ENCODE data around the gene SYTL2.

SYTL2 gene

DNA sequence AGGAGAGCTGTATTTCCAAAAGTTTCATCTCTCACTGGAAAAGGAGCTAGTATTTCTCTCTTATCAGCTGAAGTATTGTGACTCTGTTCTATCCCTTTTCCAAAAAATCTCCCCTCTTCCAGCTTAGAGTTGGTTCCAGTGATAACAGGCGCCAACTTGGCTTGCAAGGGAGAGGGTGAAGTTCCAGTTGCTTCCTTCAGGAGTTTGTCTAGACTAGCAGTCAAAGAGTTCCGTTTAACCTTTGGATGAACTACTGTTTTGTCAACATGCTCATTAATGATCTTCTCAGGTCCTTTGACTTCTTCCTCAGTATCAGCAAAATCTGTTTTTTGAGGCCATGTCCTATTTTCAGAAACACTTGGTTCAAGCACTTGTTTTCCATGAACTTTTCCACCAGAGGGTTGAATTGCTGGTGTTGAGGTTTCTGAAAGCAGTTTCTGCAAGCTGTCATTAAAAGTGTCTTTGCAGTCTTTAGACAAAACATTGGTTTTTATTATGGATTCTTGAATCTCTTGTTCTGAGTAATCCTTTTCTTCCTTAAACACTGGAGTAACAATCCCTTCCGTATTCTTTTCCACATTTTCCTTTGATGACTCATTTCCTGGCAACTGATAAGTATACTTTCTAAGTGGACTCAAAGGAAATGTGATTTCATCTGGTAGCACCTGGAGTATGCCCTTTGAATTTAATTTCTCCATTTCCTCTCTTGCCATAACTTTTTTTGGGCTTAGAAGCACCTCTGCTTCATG, 85.3 kb downstream of the SYTL2 start:
- DNase-seq (ENCODE audit: low spot score), result peak; percentile 71

DNA sequence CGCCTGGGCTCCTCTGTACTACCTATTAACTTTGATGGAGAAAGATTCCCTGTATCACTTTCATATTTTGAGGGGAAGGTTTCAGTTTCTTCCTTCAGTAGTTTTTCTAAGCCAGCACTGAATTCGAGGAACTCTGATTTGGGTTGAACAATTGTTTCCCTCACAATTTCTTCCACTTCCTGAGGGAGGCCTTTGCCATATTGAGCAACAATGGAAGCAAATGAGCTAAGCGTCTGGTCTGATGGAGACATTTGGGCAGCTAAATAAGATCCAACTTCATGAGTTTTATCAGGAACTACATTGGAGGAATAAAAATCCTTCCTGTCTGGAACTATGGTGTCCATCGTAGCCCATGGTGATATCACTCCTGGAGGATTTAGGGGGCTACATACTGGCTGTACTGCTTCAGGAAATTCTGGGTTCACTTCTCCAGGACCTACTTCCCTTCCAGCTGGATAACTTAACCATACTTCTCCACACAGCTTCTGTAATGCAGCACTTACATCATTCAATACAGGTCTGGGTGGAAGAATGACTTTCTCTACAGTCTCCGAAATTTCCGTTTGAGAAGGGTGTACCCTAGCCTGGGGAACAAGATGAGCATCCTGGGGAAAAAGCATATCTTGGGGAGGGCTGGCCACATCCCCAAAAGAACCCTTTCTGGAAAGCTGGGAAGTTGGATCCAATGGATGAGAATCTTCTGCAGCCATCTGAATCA, 86.0 kb downstream of the SYTL2 start:
- no peak for DNase-seq (ENCODE audit: low spot score)

DNA sequence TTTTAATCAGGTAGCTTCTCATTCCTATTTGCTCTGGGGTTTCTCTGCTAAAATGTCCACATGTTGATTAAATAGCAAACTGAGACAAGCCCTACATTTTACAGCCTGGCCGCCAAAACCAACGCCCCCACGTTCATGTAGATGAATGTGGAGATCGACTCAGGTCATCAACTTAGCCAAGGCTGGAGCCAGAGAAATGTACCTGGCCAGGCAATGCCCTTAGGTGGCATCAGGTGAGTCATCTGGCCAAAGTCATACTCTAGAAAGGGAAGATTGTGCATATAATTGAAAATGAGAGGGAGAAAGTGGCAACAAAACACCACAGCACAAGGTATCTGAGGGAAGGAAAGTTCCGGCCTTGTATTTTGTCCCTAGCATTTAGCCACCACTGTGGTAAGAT, 87.9 kb downstream of the SYTL2 start:
- no peak for DNase-seq (ENCODE audit: low spot score)

GRCh38 chr11:85721191-85721590, 89.8 kb downstream of the SYTL2 start:
- no peak for DNase-seq (ENCODE audit: low spot score)

DNA sequence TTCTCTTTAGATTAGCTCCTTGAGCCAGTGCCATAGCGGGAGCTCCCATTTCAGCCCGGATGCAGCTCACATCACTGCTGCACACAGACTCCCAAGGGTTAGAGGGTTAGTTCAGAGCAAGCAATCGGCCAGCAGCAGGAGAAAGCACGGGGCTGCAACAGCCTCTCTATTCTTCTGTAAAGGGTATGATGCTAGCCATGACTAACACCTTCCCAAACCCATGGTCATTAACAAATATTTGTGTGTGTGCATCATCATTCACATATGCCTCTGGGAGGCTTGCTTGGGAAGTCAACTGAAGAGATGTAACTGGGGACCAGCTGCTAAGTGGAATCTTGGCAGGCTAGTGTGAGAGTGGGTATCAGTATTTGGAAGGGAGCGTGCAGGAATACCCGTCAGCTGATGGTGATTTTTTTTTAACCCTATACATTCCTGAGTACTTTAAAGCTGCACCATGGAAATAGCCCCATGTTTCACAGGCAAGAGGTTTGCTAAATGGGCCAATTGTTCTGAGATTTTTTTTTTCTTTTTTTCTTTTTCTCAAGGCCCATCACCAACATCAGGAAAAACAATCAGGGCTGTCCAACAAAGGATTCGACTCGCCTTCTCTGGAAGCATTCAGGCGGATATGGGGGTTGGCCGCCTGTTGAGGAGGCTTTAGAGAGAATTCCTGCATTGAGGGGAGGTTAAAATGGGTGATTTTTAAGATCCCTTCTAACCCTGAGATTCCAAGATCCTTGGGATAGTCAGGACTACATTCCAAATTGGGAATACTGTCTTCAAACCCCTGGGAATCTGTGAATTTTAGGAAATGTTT, 91.7 kb downstream of the SYTL2 start:
- DNase-seq (ENCODE audit: low spot score), result peak; percentile 90

DNA sequence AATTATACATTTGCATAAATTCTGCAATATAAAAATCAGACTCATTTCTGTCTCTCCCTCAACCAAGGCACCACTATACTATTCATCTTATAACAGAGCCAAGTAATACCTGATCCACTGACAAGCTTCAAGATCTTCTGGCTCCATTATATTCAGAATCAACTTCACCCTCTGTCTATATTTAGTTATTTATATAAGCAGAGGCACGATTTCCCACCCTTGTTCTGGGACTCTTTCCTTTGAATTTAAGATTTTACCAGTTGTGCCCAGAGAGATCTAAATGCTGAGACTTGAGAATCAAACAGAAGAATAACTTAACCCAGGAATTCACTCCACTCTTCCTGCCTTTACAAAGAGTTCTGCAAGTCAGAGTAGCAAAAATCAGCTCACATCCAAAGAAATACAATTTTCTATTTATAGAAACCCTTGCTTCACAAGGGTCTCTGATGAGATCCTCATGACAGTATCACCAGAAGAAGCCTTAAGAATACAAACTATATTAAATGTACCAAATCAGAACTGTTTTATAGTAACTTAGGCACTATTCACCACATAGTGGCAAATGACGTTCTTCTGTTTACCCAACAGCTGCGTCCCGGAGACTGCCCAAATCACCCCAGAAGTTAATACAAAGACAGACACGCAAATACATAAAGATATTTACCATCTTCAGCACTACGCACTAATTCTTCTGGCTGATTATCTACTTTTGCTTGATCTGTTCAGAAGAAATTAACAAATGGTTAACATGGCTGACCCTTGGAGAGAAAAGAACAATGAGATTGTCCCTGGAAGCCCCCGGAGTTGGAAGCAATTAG, 92.6 kb downstream of the SYTL2 start:
- DNase-seq (ENCODE audit: low spot score), result no peak

DNA sequence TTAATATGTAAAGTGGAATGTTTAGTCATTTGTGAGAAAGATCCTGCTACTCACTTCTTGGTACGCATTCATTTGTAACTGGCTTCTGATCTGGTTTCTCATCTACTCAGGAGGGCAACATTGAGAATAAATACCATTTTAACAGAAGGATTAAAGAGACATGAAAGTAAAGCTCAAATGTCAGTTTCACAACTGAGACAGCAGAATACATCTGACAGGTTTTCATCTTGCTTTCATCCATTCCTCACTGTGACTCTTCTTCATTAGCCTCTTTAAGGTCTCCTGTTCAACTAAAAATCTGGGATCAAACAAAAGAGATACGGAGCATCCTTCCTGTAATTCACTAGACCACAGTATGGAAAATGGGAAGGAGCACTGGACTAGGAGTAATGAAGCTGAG, 93.5 kb downstream of the SYTL2 start:
- no peak for DNase-seq (ENCODE audit: low spot score)

GRCh38 chr11:85712953-85713352, 98.0 kb downstream of the SYTL2 start:
- DNase-seq (ENCODE audit: low spot score), result no peak

- no peak for DNase-seq (ENCODE audit: low spot score)
These were observed 100.0 kb downstream of the SYTL2 start for GRCh38 chr11:85710917-85711316.

GRCh38 chr11:85709941-85710702, 100.8 kb downstream of the SYTL2 start:
- no peak for DNase-seq (ENCODE audit: low spot score)

DNA sequence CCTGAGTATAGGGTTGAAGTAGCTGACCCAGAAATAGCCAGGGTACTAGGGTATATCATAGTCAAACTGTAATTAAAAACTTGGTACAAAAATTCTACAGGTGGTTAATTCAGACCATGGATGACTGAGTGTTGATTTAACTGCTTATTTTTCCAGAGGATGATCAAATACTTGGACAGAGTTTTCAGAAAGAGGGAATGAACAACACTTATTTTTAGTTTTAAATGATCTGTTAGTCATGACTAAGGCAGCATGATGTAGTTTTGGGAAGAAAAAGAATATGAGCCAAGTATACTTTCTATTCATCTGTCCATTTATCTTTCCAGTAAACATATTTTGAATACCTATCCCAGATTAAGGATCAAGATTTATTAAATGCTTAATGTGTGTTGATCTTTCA, 105.1 kb downstream of the SYTL2 start:
- DNase-seq (ENCODE audit: low spot score), result peak; percentile 33

GRCh38 chr11:85704967-85705366, 106.0 kb downstream of the SYTL2 start:
- DNase-seq (ENCODE audit: low spot score), result no peak

- DNase-seq (ENCODE audit: low spot score), result no peak
These were observed 110.8 kb downstream of the SYTL2 start for GRCh38 chr11:85699957-85700741.

- DNase-seq (ENCODE audit: low spot score), result no peak
These were observed 112.7 kb downstream of the SYTL2 start for GRCh38 chr11:85698195-85698594.

DNA sequence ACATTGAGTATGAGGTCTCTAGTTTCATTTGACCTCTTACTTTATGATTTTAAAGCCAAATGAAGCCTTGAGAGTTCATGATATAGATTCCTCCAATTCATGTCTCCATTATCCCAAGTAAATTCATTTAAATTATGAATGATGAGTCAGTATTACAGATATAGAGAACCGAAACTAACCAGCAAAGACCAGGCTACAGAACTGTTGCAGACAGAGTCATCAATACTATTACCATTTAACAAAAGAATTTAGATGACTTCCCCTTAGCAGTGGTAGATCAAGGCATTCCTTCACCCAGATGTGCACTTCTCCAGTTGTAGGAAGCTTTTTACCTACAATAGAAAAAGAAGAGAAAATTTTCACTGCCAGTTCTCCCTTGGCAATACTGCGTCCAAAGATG, 113.2 kb downstream of the SYTL2 start:
- no peak for DNase-seq (ENCODE audit: low spot score)

DNA sequence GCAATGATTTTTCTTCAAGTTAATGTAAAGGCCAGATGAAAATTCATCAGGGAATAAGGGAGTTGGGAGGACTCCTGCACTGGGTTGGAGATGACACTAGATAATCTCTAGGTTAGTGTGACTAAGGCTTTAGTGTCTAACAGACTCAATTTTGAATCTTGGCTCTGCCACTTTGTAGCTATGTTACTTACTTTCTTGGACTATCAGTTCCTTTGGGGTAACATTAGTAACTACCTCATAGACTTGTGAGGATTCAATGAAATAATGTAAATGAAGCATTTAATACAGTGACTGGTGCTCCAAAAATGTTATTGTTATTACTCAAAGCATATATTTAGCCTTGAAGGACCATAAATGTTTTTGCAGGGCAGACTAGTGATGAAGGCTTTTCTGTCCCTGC, 115.4 kb downstream of the SYTL2 start:
- no peak for DNase-seq (ENCODE audit: low spot score)

- peak; percentile 52 for DNase-seq (ENCODE audit: low spot score)
These were observed 116.5 kb downstream of the SYTL2 start for GRCh38 chr11:85694385-85694980.

- peak; percentile 98 for DNase-seq (ENCODE audit: low spot score)
These were observed 125.0 kb downstream of the SYTL2 start, which contains the start of gene CCDC89 for GRCh38 chr11:85685820-85686459. Gene CCDC89, minus strand, starts transcription at chr11:85686195. Its CDS starts 65 bp downstream, at chr11:85686130.

DNA sequence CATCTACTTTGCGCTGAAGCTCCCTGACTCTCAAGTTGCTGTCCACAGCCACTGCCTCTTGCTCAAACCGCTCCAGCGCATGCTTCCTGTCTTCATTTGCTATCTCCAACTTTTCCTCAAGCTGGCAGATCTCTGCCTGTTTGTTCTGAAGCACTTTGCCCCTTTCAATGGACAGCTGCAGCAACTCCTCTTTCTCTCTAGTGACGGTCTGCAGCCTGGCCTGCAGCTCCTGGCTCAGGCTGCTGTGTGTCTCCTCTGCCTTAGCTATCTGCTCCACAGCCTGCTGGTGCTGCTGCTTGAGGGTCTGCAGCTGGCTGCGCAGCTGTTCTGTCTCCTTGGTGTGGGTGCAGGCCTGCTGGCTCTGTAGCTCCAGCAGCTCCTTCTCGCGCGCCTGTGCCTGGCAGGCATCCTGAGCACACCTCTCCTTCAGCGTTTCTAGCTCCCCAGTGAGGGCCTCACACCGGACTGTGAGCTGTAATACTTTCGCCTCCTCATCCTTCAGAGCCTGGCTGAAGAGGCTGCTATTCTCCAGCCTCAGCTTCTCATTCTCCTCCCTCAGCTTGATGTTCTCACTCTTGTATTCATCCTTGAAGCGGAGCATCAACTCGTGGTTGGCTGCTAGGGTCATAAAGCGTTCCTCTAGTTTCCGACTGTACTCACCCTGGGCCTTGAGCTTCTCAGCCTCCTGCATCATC, 125.7 kb downstream of the SYTL2 start:
- DNase-seq (ENCODE audit: low spot score), result peak; percentile 35
